Prostate gland (tissue), 2 donors: ENCODE data around the gene EPB41L4A.

Source experiments
- POLR2A ChIP-seq: fragments of 450-650 bp; IDR thresholded peaks from one replicate; pipeline ENCODE4 v1.6.1; 2016; ENCODE audit warnings: antibody characterized with exemption, mild to moderate bottlenecking
- POLR2AphosphoS5 ChIP-seq: sonication (generic); formaldehyde crosslinking; IDR thresholded peaks from one replicate; pipeline ENCODE4 v1.6.1; 2017; ENCODE audit warnings: antibody characterized with exemption
- TF ChIP-seq, protein P1 (sequence below), 4 experiments: fragments of 200-600 bp in 2 of 4; fragments of 450-650 bp in 2 of 4; sonication (generic) in 2 of 4; IDR thresholded peaks; 1 replicate in 3 of 4; 2 replicates in 1 of 4; pipeline ENCODE4 v1.5.1; 2016 to 2019; ENCODE audit warnings: antibody characterized with exemption in 4 of 4, mild to moderate bottlenecking in 2 of 4, moderate library complexity in 2 of 4

DNA sequence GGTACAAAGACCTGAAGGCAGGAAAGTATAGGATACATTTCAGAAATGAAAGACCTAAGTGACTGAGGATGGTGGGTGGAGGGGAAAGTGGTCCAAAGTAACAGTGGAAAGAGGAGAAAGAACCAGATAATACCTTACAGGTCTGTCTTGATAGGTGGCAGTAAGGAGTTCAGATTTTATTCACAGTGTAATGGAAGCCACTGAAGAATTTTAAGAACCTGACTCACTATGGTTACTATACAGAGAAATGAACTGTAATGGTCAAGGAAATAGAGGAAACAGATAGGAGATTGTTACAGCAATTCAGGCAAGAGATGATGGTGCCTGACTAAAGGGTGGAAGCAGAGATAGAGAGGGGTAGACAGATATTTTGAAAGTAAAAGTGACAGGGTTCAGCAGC is 46.5 kb downstream of the EPB41L4A start:
- TF ChIP-seq, protein P1, sequence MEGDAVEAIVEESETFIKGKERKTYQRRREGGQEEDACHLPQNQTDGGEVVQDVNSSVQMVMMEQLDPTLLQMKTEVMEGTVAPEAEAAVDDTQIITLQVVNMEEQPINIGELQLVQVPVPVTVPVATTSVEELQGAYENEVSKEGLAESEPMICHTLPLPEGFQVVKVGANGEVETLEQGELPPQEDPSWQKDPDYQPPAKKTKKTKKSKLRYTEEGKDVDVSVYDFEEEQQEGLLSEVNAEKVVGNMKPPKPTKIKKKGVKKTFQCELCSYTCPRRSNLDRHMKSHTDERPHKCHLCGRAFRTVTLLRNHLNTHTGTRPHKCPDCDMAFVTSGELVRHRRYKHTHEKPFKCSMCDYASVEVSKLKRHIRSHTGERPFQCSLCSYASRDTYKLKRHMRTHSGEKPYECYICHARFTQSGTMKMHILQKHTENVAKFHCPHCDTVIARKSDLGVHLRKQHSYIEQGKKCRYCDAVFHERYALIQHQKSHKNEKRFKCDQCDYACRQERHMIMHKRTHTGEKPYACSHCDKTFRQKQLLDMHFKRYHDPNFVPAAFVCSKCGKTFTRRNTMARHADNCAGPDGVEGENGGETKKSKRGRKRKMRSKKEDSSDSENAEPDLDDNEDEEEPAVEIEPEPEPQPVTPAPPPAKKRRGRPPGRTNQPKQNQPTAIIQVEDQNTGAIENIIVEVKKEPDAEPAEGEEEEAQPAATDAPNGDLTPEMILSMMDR (IDR thresholded peaks at IDR 0.05) = no peak
- TF ChIP-seq POLR2A = no peak
- TF ChIP-seq POLR2AphosphoS5 = no peak
